Measurements from ENCODE around the gene MYH9.

MYH9 gene

DNA sequence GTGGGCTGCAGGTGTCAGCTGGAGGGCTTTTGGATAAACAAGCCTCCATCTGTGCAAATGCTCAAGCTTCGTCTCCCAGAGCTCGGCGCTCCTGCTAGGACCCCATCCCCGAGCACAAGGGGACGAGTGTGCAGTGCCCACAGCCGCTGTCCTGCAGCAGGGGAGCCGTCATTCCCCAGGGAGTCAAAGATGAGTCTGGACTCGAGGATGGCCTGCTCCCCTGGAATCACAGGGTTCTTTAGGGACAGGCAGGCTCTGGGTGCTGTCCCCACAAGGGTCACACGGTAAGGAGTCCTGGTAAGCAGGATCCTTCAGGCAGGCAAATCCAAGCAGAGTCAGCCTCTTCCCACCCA lies 84.7 kb downstream of the MYH9 start:
- FAIRE-seq (no peak), DNase-seq (ENCODE audit: insufficient read length, low spot score) (no peak)
- TF ChIP-seq, protein P1, sequence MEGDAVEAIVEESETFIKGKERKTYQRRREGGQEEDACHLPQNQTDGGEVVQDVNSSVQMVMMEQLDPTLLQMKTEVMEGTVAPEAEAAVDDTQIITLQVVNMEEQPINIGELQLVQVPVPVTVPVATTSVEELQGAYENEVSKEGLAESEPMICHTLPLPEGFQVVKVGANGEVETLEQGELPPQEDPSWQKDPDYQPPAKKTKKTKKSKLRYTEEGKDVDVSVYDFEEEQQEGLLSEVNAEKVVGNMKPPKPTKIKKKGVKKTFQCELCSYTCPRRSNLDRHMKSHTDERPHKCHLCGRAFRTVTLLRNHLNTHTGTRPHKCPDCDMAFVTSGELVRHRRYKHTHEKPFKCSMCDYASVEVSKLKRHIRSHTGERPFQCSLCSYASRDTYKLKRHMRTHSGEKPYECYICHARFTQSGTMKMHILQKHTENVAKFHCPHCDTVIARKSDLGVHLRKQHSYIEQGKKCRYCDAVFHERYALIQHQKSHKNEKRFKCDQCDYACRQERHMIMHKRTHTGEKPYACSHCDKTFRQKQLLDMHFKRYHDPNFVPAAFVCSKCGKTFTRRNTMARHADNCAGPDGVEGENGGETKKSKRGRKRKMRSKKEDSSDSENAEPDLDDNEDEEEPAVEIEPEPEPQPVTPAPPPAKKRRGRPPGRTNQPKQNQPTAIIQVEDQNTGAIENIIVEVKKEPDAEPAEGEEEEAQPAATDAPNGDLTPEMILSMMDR (IDR thresholded peaks at IDR 0.05; ENCODE audit: insufficient read depth, missing control alignments), result no peak

DNA sequence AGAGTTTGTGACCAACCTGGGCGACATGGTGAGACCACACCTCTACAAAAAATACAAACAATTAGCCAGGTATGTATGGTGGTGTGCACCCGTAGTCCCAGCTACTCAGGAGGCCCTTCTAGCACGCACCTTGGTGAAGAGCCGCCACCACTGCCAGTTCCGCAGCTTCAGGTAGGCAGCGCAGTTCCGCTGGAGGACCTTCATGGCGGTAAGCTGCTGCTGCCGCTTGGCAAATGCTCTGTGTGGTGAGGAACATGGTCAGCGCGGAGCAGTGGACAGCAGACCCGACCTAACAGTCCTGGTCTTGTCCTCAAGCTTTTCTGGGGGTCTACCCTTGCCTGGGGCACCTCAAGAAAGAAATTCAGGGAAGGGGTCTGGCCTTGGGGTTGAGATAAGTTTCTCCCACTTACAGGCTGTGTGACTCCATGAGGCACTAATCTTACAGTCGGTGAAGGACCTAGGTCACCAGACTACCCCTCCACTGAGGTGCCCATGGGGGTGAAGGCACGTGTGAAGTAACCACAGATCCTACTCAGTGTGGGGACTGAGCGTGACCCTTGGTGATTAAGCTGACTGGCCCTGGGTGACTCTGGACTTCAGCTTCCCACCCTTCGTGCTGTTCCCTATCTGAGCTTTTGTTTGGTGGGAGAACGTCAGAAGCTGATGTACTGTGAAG lies 85.2 kb downstream of the MYH9 start:
- FAIRE-seq (no peak), DNase-seq (ENCODE audit: insufficient read length, low spot score) (no peak)
- TF ChIP-seq, protein P1 (IDR thresholded peaks at IDR 0.05; ENCODE audit: insufficient read depth, missing control alignments), result no peak

DNA sequence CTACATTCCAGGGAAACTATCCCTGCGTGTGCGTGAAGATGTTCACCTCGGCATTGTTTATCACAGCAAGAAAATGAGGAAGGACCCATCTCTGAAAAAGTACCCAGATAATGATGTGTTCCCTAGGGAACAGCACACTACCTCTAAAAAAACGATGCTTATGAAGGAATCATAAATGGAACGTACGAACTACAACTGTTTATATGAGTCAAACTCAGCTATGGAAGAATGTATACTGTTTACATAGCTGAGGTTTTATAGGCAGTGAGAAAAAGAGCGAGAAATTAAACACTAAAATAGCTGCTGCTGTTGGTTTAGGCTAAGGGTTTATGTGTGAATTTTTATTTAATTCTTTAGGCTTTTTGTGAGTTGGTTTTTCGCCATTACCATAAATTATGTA lies 85.9 kb downstream of the MYH9 start:
- FAIRE-seq (no peak), DNase-seq (ENCODE audit: insufficient read length, low spot score) (no peak)
- TF ChIP-seq, protein P1 (IDR thresholded peaks at IDR 0.05; ENCODE audit: insufficient read depth, missing control alignments), result no peak

DNA sequence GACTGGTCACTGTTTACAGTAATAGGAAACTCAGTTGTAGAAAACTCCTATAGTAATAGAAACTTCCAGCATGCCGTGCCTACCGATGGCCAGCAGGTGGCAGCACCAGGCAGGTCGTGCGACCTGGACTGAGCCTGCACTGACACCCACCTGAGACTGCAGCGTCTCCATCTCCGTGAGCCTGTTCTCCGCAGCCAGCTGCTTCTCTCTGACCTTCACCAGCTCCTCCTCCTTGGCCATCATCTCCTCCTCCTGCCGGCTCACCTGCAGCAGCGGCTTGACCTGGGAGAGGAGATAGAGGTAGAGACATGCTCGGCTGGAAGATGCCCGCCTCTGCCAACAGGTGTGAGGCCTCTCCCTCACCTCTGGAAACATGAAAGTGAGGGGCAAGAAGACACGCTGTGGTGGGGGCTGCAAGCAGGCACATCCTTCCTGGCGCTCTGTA lies 86.4 kb downstream of the MYH9 start:
- DNase-seq (ENCODE audit: insufficient read length, low spot score) (peak; percentile 35), FAIRE-seq (no peak)
- TF ChIP-seq, protein P1 (IDR thresholded peaks at IDR 0.05; ENCODE audit: insufficient read depth, missing control alignments), result peak; percentile 87

DNA sequence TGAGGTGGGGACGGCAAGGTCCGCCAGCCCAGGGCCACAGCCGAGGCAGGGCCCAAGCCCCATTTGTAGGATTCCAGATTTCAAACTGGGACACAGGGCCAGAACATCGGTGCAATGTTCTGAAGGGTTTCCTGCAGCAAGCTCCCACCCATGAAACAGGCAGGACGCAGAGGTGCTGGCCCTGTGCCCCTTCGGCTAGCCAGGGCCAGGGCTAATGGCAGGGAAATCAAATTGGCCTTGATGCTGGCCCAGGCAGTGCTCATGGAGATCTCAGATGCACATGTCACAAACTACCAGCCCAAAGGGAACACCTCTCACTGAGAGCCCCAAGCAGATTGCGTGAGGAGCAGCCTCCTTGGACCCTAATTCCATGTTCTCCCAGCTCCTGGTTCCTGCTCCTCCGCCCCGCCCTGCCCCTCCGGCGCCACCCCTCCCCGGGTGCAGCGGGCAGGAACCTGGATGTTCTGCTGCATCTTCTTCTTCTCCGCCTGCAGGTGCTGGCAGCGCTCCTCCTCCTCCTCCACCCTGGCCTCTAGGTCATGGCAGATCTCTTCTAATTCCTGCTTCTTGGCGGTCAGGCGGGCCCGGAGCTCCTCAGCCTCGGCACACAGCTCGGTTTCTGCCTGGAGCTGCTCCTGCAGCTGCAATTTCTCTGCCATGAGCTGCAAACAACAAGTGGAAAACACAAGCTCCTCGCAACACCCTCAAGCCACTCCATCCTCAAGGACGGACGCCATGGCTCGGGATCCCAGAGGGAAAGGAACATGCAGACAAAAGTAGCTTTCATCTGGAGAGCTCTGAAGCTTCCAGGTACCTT lies 87.2 kb downstream of the MYH9 start:
- FAIRE-seq, result no peak
- no peak for DNase-seq (ENCODE audit: insufficient read length, low spot score)
- TF ChIP-seq, protein P1 (IDR thresholded peaks at IDR 0.05; ENCODE audit: insufficient read depth, missing control alignments), result no peak

DNA sequence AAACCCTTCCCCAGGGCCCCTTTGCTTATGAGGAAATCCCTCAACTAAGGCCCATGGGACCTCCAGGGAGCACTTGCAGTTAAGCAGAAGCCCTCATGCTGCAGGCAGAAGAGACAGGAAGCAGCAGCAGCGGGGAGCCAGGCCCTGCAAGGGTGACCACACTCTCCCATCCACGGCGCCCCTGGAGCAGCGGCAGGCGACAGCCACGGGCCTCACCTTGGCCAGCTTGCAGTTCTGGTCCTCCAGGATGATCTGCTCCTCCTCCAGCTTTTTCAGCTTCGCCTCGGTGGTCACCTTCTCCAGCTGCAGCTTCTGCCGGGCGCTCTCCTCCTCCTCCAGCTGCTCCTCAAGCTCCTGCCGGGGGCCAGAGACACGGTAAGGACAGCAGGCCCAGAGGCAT lies 87.9 kb downstream of the MYH9 start:
- DNase-seq (ENCODE audit: insufficient read length, low spot score) (no peak), FAIRE-seq (no peak)
- TF ChIP-seq, protein P1 (IDR thresholded peaks at IDR 0.05; ENCODE audit: insufficient read depth, missing control alignments), result no peak

DNA sequence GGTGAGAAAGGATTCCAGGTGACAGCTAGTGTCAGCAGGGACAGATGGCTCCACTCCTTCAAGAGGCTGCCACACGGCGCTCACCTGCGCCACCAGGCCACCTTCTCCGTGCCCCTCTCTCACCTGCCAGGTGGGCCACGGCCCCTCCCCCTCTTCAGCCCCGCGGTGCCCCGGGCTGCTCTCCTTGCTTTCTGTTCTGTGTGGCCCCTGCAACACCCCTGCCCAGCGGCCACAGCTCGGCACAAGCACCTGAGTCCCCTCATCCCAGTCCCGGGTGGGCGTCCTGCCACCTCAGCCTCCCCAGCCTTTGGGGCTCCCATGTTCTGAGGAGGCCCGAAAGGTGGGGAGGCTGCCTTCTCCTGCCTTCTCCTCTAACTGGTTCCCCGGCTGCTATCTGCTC lies 88.5 kb downstream of the MYH9 start:
- TF ChIP-seq, protein P1 (IDR thresholded peaks at IDR 0.05; ENCODE audit: insufficient read depth, missing control alignments), result no peak
- DNase-seq (ENCODE audit: insufficient read length, low spot score), result no peak
- FAIRE-seq, result no peak
